NCI-H1930 (cell line): Measurements from ENCODE around the gene BSG.

Experiments
- DNase-seq, 2 experiments: peaks; one replicate each; lab custom pipeline; 2025; lab: John Stamatoyannopoulos, UW

Gene BSG

DNA sequence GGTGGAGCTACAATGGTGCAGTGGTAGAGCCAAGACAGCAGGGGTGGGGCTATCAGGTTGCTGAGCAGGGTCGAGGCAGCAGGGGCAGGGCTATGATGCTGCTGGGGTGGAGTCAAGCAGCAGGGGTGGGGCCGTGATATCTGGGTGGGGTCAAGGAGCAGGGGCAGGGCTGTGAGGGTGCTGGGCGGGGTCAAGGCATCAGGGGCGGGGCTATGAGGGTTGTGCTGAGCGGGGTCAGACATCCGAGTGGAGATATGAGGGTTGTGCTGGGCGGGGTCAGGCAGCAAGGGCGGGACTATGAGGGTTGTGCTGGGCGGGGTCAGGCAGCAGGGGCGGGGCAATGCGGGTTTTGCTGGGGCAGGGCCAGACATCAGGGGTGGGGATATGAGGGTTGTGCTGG is 32.0 kb downstream of the BSG start:
- no peak for DNase-seq

DNA sequence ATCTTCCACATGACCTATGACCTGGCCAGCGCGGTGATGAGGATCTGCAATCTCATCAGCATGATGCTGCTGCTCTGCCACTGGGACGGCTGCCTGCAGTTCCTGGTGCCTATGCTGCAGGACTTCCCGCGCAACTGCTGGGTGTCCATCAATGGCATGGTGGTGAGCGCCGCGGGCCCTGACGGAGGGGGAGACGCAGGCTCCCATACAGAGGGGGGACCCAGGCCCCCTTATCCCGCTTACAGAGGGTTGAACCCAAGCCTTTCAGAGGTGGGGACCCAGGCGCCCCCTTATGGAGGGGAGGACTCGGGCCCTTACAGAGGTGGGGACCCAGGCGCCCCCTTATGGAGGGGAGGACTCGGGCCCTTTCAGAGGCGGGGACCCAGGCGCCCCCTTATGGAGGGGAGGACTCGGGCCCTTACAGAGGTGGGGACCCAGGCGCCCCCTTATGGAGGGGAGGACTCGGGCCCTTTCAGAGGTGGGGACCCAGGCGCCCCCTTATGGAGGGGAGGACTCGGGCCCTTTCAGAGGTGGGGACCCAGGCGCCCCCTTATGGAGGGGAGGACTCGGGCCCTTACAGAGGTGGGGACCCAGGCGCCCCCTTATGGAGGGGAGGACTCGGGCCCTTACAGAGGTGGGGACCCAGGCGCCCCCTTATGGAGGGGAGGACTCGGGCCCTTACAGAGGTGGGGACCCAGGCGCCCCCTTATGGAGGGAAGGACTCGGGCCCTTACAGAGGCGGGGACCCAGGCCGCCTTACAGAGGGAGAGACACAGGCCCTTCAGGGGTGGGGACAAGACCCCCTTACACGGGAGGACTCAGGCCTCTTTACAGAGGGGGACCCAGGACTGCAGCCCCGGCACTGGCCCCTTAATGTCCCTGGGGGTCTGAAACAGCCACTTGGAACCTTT is 32.9 kb downstream of the BSG start:
- DNase-seq = peak; percentile 66 to 84

DNA sequence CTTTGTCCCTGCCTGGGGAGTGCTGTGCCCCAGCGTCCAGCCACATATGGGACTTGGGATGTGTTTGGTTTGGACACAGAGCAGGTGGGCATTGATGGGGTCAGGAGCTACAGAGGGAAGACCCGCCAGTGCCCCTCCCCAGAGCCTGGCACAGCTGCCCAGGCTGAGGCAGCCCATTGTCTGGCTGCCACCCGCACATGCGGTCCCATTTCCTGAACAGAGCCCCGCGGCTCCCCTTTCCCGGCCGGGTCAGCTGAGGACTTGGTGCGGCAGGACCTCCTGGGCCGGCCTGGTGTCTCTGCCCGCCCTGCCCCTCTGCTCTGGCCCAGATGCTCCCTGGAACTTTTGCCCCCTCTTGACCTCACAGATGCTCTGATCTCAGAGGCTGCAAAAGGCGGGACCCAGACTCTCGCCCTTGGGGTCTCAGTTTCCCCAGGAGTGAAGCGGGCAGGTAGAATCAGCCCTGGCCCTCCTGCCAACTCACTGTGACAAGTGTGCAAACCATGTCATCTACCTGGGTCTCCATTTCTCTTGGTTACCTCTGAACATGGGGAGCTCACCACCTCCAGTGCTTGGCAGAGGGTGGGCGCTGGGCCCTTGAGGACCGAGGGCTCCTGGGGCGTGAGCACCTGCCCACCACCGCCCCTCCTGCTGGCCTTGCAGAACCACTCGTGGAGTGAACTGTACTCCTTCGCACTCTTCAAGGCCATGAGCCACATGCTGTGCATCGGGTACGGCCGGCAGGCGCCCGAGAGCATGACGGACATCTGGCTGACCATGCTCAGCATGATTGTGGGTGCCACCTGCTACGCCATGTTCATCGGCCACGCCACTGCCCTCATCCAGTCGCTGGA is 35.1 kb downstream of the BSG start:
- no peak for DNase-seq

DNA sequence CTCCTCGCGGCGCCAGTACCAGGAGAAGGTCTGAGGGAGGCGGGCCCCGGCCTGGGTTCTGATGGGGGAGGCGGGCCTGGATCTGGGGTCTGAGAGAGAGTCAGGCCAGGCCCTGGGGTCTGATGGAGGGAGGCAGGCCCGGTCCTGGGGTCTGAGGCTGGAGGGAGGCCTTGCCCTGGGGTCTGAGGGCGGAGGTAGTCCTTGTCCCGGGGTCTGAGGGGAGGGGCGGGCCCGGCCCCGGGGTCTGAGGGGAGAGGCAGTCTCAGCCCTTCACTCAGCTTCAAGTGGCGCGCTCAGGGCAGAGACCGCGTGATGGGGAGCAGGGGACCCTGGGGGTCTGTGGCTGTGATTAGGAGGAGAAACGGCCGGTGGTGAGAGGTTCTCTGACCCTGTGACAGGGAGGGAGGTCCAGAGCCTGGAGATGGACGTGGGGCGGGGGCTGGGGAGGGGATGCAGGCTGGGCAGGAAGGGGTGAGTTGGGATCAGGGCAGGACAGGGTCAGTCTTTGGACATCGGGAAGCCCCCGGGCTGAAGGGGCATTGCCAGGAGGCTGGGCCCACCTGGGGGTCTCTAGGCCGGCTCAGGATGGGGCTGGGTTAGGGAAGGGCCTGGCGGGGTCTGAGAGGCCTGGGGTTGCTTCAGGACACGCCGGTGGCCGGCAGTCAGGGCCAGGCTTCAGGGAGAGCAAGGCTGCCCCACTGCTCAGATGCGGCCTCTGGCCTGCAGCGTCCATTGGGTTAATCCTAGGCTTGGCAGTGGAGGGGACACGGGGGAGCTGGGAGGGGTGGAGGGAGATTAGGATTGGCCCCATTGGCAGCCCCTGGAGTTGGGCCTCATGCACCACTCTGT is 36.0 kb downstream of the BSG start:
- DNase-seq = no peak

DNA sequence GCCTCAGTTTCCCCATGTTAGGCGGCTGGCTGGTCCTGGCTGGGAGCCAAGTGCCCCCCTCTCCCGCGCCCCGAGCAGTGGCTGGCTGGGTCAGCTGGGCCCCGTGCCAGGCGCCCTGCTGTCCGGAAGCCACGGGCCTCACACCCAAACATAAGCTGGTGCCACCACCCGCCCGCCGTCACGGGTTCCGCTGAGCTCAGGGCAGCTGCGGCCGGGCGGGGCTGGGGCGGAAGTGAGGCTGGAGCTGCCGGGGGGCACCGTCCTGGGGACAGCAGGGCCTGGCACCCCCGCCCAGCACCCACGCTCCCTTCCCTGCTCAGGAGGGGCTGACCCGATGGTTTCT is 36.6 kb downstream of the BSG start:
- no peak for DNase-seq

DNA sequence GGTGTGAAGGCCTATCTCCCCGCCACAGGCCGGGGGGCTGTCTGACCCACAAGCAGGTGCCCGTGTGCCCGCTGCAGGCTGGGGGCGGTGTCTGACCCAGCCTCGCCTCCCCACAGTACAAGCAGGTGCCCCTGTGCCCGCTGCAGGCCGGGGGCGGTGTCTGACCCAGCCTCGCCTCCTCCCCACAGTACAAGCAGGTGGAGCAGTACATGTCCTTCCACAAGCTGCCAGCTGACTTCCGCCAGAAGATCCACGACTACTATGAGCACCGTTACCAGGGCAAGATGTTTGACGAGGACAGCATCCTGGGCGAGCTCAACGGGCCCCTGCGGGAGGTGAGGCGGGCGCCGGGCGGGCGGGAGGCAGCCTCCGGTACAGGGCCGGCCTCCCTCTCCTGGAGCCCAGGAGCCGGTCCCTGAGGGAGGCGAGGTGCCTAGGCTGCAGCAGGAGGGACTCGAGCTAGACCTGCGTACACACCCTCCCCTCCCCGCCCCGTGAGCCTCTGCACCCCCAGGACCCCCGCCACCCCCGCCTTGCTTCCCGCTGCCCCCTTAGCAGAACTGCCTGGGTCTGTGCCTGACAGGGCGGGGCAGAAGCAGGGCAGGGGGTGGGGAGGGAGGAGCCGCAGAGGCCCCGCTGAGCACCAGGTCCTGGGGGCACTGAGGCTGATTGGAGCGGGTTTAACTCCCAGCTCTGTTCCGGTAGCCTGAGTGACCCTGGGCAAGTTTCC is 37.8 kb downstream of the BSG start:
- DNase-seq = no peak

DNA sequence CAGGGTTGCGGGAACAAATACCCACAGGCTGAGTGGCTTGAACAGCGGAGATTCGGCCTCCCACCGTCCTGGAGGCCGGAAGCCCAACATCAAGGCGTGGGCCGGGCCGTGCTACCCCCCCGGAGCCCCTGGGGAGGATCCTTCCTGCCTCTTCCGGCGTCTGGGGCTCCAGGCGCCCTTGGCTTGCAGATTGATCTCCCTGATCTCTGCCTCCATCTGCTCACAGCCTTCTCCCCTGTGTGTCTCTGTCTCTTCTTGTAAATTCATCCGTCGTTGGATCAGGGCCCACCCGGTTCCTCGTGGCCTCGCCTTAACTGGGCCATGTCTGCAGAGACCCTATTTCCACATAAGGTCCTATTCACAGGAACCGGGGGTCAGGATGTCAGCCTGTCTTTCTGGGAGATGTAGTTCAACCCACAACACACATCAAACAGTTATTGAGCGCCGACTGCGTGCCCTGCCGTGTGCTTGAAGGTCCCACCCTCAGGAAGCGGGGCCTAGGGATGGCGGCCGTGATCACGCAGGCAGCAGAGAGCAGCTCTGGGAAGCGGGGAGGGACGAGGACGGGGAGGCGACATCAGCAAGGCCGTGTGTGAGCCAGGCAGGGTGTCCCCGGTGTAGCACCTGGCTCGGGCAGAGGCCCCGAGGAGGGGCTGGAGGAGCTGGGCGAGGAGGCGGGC is 38.5 kb downstream of the BSG start:
- DNase-seq = no peak

DNA sequence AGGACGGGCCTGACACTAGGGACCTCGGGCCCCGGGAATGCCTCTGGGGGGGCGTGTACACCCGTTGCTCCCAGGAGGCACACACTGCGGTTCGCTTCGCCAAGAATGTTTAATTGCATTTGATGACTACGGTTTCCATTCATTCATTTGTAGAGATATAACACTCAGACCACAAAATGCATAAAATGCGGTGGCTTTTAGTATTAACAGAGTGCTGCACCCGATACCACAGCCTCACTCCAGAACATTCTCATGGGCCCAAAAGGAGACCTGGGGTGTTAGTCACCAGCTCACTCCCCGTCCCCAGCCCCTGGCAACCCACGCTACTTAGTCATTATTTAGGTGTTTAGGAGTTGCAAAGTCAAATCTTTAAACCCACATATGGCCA is 39.1 kb downstream of the BSG start:
- no peak for DNase-seq

DNA sequence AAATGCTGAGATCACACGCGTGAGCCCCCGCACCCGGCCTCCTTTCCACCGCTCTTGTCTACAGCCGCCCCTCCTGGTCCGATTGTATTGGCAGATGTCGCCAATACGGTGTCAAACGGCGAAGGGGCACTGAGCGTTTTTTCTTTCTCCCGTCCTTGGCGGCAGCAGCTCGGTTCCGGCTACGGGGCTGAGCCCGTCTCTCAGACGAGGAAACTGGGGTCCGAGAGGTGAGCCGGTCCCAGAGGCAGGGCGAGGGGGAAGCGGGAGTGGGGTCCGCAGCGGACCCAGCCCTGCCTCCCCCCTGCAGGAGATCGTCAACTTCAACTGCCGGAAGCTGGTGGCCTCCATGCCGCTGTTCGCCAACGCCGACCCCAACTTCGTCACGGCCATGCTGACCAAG is 40.5 kb downstream of the BSG start:
- no peak for DNase-seq

DNA sequence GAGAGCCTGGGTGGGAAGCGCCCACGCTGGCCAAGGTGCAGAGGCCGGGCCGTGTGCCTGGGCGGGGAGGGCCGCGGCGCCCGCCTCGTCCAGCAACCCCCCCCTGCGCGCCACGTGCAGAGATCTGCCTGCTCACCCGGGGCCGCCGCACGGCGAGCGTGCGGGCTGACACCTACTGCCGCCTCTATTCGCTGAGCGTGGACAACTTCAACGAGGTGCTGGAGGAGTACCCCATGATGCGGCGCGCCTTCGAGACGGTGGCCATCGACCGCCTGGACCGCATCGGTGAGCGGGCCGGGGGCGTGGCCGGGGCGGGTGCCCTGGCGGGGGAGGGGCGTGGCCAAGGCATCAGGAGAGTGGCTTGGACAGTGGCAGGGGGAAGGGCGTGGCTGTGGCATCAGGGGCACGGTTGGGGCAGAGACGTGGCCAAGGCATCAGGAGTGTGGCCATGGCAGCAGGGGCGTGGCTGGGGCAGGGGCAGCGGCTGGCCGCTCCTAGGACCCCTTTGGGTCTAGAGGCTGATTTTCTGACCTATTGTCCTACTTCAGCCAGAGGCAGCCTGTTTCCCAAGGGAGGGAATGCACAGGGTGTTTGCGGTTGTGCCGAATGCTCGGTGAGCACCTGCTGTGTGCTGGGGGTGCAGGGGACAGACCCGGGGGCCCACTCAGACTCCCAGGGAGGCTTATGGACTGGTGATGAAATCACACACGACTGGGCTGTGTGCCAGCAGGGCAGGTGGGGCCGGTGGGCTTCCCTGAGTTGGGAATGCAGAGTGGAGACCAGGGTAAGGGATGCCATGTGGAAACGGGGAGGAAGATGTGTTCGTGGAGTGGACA is 41.6 kb downstream of the BSG start:
- DNase-seq = no peak

DNA sequence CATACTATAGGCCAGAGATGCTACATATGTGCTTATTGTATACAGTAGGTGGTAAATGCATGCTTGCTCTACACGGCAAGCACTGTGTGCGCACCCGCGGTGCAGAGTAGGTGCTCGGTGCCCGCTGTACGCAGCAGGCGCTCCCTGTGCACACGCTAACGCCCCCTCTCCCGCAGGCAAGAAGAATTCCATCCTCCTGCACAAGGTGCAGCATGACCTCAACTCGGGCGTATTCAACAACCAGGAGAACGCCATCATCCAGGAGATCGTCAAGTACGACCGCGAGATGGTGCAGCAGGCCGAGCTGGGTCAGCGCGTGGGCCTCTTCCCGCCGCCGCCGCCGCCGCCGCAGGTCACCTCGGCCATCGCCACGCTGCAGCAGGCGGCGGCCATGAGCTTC is 43.2 kb downstream of the BSG start:
- DNase-seq = no peak

DNA sequence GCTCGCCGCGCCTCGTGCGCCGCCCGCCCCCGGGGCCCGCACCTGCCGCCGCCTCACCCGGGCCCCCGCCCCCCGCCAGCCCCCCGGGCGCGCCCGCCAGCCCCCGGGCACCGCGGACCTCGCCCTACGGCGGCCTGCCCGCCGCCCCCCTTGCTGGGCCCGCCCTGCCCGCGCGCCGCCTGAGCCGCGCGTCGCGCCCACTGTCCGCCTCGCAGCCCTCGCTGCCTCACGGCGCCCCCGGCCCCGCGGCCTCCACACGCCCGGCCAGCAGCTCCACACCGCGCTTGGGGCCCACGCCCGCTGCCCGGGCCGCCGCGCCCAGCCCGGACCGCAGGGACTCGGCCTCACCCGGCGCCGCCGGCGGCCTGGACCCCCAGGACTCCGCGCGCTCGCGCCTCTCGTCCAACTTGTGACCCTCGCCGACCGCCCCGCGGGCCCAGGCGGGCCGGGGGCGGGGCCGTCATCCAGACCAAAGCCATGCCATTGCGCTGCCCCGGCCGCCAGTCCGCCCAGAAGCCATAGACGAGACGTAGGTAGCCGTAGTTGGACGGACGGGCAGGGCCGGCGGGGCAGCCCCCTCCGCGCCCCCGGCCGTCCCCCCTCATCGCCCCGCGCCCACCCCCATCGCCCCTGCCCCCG is 43.8 kb downstream of the BSG start:
- no peak for DNase-seq

DNA sequence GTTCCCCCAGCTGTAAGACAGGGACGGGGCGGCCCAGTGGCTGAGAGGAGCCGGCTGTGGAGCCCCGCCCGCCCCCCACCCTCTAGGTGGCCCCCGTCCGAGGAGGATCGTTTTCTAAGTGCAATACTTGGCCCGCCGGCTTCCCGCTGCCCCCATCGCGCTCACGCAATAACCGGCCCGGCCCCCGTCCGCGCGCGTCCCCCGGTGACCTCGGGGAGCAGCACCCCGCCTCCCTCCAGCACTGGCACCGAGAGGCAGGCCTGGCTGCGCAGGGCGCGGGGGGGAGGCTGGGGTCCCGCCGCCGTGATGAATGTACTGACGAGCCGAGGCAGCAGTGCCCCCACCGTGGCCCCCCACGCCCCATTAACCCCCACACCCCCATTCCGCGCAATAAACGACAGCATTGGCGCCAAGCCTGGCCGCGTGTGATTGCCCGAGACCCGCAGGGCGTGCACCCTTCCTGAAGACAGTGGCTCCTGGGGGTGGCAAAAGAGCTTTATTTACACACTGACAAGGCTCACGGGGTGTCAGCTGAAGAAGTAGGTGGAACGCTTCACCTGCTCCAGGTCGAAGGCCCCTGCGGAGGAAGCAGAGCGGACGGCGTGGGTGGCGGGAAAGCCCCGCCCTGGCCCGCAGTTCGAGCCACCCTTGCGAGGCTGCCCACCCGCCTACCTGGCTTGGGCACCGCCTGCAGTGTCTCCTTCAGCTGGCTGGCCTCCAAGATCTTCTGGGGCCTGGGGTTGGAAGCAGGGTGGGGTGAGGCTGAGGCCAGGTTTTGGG is 44.5 kb downstream of the BSG start:
- no peak for DNase-seq

DNA sequence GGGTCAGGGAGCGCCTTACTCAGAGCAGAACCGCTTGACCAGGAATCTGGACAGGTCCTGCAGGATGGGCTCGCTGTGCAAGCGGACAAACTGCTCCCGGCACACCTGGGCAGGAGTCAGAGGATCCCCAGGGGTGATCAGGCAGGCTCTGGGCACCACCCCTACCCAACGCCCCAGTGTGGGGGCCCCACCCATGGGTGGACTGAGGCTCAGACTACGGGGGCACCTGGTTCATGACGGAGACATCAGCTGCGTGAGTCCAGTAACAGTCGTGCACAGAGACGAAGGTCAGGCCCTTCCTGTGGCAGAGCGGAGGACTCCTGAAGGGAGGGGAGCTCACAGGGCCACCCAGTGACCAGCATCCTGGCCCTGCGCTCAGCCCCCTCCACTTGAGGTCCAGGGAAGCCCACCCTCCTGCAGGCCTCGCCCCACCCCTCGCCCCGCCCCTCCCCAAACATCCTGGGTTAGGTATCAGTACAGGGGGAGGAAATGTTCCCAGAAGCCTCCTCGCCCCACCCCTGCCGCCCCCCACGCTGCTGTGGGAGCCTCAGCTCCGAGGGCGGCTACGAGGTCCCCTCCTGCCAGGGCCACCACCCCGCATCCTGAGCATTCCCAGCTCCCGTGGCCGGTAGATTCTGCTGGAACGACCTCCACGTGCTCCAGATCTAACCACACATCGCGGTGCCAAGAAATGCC is 45.3 kb downstream of the BSG start:
- no peak for DNase-seq

DNA sequence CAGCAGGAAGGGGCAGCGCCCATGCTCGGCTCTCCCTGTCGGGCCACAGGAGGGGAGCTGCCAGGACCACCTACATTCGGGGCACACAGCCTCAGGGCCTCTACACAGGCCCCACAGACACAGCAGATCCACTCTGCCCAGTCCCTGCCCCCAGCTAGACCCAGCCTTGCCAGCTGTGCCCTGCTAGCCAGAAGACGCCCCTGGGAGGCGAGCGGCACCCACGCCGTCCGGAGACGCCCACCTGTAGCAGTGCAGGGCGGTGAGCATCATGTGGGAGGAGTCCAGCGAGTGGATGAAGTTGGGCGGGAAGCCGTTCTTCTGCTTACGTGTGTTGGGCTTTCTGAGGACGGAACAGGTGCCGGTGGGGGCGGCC is 45.8 kb downstream of the BSG start:
- no peak for DNase-seq

DNA sequence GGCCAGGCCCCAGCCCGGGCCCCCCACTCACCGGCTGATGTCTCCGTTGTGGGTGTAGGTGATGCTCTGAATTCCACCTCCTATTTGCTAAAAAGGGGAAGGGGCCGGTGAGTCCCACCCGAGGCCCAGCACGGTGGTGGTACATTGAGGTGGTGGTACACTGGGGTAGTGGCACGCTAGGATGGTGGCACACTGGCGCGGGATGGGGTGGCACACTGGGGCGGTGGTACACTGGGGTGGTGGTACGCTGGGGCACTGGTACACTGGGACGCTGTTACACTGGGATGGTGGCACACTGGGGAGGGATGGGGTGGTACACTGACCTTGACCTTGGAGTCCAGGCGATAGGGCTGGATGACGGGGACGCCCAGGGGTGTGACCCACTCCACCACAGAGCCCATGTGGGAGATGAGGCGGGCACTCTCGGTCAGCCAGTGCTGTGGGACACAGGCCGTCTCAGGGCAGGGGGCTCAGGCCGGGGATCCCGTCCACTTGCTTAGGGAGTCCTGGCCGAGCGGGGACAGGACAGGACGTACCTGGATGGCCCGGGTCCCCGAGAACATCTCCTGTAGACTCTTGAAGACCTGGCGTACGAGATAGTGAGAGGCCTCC is 46.4 kb downstream of the BSG start:
- DNase-seq = no peak

DNA sequence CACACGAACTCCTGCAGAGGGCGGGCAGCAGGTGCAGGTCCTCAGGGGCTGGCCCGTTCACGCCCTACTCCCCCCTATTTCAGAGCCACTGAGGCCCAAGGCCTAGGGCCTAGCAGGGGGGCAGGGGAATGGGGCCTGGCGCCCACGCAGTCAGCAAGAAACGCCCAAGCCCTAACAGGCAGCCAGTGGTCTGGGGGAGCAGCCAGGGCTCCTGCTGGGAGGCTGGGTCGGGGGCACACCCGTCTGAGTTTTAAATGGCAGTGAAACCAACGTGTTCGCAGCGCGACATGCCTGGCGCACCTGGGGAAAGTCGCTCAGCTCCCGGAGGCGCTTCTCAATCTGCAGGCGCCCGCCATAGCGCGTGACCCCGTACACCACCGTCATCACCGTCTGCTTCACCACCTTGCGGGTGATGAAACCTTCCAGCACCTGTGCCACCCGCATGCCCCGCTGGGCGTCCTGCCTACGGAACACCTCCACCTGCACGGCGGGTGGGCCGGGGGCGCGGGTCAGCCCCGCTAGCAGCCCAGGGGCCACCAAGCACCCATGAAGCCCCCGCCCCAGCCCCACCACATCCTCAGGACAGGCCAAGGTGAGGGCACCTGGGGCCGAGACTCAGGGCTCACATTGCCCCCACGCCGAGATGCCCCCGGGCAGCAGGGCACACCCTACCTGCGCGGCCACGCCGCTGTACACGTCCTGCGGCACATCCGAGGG is 47.0 kb downstream of the BSG start:
- no peak for DNase-seq
